Measurements from ENCODE around the gene CLDN6.

CLDN6 gene

DNA sequence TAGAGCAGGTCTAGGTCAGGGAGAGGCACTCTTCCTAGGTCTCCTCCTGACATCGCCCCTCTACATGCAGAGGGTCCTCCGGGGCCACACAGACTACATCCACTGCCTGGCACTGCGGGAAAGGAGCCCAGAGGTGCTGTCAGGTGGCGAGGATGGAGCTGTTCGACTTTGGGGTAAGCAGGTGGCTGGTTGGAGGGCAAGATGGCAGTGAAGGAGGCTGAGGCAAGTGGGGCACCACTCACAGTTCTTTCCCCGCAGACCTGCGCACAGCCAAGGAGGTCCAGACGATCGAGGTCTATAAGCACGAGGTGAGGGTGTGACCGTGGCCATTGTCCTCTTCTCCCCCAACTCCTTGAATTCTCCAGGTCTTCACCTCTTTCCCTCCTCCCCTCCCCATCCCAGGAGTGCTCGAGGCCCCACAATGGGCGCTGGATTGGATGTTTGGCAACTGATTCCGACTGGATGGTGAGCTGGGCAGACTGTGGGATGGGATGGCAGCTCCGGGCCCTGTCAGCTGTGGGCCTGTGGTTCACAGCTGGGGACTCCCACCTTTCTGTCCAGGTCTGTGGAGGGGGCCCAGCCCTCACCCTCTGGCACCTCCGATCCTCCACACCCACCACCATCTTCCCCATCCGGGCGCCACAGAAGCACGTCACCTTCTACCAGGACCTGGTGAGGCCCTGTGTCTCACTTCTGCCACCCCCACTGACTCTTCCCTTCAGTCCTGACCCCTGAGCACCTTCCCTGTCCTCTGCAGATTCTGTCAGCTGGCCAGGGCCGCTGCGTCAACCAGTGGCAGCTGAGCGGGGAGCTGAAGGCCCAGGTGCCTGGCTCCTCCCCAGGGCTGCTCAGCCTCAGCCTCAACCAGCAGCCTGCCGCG lies 8.9 kb upstream of the CLDN6 start:
- no peak for TF ChIP-seq CTCF (IDR thresholded peaks at IDR 0.05; ENCODE audit: insufficient read depth, low read depth, low read length, missing control alignments)

GRCh38 chr16:3026003-3026378 lies 8.0 kb upstream of the CLDN6 start:
- no peak for TF ChIP-seq CTCF (IDR thresholded peaks at IDR 0.05; ENCODE audit: insufficient read depth, low read depth, low read length, missing control alignments)
- no peak overlapping the region for H3K4me3 ChIP-seq (ENCODE audit: low read depth, low read length)
- DNase-seq (ENCODE audit: low read depth), result no peak

More for the DNA sequence above, 8.9 kb upstream of the CLDN6 start:
- DNase-seq (ENCODE audit: low read depth), result no peak
- H3K4me3 ChIP-seq (ENCODE audit: low read depth, low read length), result no peak overlapping the region

- TF ChIP-seq CTCF (IDR thresholded peaks at IDR 0.05; ENCODE audit: insufficient read depth, low read depth, low read length, missing control alignments), result no peak
- no peak overlapping the region for H3K4me3 ChIP-seq (ENCODE audit: low read depth, low read length)
These were observed 7.3 kb upstream of the CLDN6 start for GRCh38 chr16:3025032-3026002.

GRCh38 chr16:3023669-3024478 lies 5.9 kb upstream of the CLDN6 start, which contains the start of the genes HCFC1R1 and THOC6:
HCFC1R1 (minus strand) TSS chr16:3023942; CDS start chr16:3023941, 1 bp downstream.
THOC6 (plus strand) TSS chr16:3024035; CDS start chr16:3024327, 292 bp downstream.
- peak; percentile 99 for DNase-seq (ENCODE audit: low read depth)
- TF ChIP-seq CTCF (IDR thresholded peaks at IDR 0.05; ENCODE audit: insufficient read depth, low read depth, low read length, missing control alignments), result no peak
- H3K4me3 ChIP-seq (ENCODE audit: low read depth, low read length), result peak within 1 kb of the TSS; percentile 82

More at GRCh38 chr16:3025032-3026002, 7.3 kb upstream of the CLDN6 start:
- no peak for DNase-seq (ENCODE audit: low read depth)

DNA sequence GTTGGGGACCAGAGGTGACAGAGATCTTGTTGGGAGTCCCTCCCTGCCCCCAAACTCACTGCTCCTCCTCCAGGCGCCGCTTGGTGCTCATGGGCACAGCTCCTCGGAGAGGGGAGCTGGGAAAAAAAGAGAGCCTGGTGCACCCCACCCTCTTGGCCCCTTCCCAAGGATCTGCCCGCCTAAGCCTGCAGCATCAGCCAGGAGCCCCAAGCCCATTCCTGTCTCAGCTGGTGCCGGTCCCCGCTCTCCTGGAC lies 5.4 kb upstream of the CLDN6 start:
- peak overlapping the region; percentile 82 for H3K4me3 ChIP-seq (ENCODE audit: low read depth, low read length)
- TF ChIP-seq CTCF (IDR thresholded peaks at IDR 0.05; ENCODE audit: insufficient read depth, low read depth, low read length, missing control alignments), result no peak
- no peak for DNase-seq (ENCODE audit: low read depth)

DNA sequence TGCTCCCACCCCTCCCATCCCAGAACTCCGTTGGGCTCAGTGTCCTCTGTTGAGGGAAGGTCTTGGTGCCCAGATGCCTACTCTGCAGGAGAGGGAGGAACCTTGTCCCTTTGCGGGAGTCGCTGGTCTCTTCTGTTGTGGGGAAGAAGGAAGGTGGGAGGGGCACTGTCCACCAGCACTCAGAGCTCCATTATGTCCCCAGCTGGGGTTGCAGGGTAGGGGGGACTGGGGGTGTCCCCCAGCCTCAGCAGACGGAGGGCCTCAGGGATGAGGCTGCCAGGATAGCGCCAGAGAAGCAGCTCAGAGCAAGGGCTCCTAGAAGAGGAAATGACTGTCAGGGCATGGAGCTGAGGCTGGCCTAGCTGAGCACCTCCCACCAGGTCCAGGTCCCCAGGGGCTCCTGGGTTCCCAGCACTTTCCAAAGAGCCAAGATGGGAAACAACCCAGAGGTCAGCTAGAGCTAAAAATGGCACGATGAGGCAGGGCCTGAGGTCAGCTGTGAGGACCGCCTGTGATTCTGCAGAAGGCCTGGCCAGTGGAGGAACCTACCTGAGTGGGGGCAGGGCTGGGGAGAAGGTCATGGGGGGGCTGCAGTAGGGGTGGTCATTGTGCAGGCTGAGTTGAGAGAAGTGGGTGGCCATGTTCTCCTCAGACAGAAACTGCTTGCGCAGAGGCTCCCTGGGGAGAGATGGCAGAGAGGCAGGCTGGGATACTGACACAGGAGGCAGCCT lies 4.9 kb upstream of the CLDN6 start:
- TF ChIP-seq CTCF (IDR thresholded peaks at IDR 0.05; ENCODE audit: insufficient read depth, low read depth, low read length, missing control alignments), result no peak
- peak overlapping the region; percentile 82 for H3K4me3 ChIP-seq (ENCODE audit: low read depth, low read length)
- DNase-seq (ENCODE audit: low read depth), result peak; percentile 52
